HG02885 (cell line): ENCODE data around the gene COQ9.

ENCODE experiments used
- ATAC-seq: cut with Tn5 transposase; IDR thresholded peaks from one replicate; pipeline ENCODE4 v1.9.1; 2021; ENCODE audit warnings: mild to moderate bottlenecking; ENCODE audit not compliant: unreplicated experiment, poor library complexity

Gene COQ9

GRCh38 chr16:57507136-57508034 lies 60.1 kb downstream of the COQ9 start:
- no peak for ATAC-seq

- no peak for ATAC-seq
Measured at GRCh38 chr16:57508035-57508425, 60.8 kb downstream of the COQ9 start.

GRCh38 chr16:57509231-57509923 lies 62.1 kb downstream of the COQ9 start:
- ATAC-seq, result no peak

GRCh38 chr16:57510016-57510871 lies 63.0 kb downstream of the COQ9 start:
- ATAC-seq, result no peak
